Caco-2 (cell line): ENCODE measurements around the gene ANKRD44. TPM values are rescaled to one million over a fixed set of nuclear protein-coding genes. Genes with fewer than 3 reads are reported as not detected.

Source experiments
- BruUV-seq: library from RNA; stranded (reverse); fragments of 400-500 nt; replicated peaks from 2 replicates; lab custom pipeline; 2021; lab: Mats Ljungman, UMichigan
- CTCF ChIA-PET: fragments of 300-600 bp; sonication (Branson Sonifier 250); formaldehyde crosslinking; loops from one replicate; lab custom pipeline; 2022; ENCODE audit warnings: antibody characterized with exemption; lab: Charles Lee
- POLR2A ChIA-PET: fragments of 300-600 bp; sonication (Branson Sonifier 250); formaldehyde crosslinking; loops from one replicate; lab custom pipeline; 2022; ENCODE audit warnings: antibody characterized with exemption; lab: Charles Lee
- DNase-seq, 2 experiments: peaks; one replicate each; pipeline versions ENCODE4 v3.0.0 to v3.0.0-alpha.2; 2020 to 2022
- H3K27me3 ChIP-seq: replicated peaks from 2 replicates; pipeline ENCODE4 v1.6.0; 2011; ENCODE audit warnings: low read length; ENCODE audit not compliant: control insufficient read depth, insufficient read depth
- H3K36me3 ChIP-seq: 2 replicates; pipeline ENCODE4 v1.5.1; 2011; ENCODE audit warnings: low read length; ENCODE audit not compliant: control insufficient read depth, insufficient read depth
- H3K4me1 ChIP-seq: fragments of 250-450 bp; sonication (Bioruptor Pico); 2 replicates; pipeline ENCODE4 v1.5.1; 2020; ENCODE audit warnings: mild to moderate bottlenecking
- H3K4me3 ChIP-seq: 2 replicates; pipeline ENCODE4 v1.5.1; 2011; ENCODE audit warnings: low read depth, mild to moderate bottlenecking, control low read depth, low read length
- H3K9me3 ChIP-seq: fragments of 250-450 bp; sonication (Bioruptor Pico); 2 replicates; pipeline ENCODE4 v1.5.1; 2020; ENCODE audit warnings: mild to moderate bottlenecking, moderate library complexity
- H3K27ac Mint-ChIP-seq: one replicate; pipeline ENCODE4 v1.8.0; 2022; ENCODE audit warnings: mixed read lengths; ENCODE audit not compliant: unreplicated experiment
- H3K27me3 Mint-ChIP-seq: one replicate; pipeline ENCODE4 v1.8.0; 2022; ENCODE audit warnings: mixed read lengths; ENCODE audit not compliant: insufficient read depth, unreplicated experiment
- H3K36me3 Mint-ChIP-seq: one replicate; pipeline ENCODE4 v1.8.0; 2022; ENCODE audit warnings: mild to moderate bottlenecking, mixed read lengths; ENCODE audit not compliant: insufficient read depth, unreplicated experiment
- H3K4me1 Mint-ChIP-seq: one replicate; pipeline ENCODE4 v1.8.0; 2022; ENCODE audit warnings: low read depth, mixed read lengths; ENCODE audit not compliant: unreplicated experiment
- H3K4me3 Mint-ChIP-seq: one replicate; pipeline ENCODE4 v1.8.0; 2022; ENCODE audit warnings: mild to moderate bottlenecking, moderate library complexity, mixed read lengths; ENCODE audit not compliant: unreplicated experiment
- H3K9me3 Mint-ChIP-seq: one replicate; pipeline ENCODE4 v1.8.0; 2022; ENCODE audit warnings: mixed read lengths; ENCODE audit not compliant: unreplicated experiment
- CTCF ChIP-seq, 2 experiments: fragments of 200-600 bp in 1 of 2; IDR thresholded peaks; 1 replicate in 1 of 2; 2 replicates in 1 of 2; pipeline versions ENCODE4 v1.5.1 to v1.8.0; 2011 to 2022; ENCODE audit warnings: antibody characterized with exemption in 1 of 2, control low read depth in 1 of 2, inconsistent platforms in 1 of 2, low read depth in 1 of 2, low read length in 1 of 2, mild to moderate bottlenecking in 1 of 2, moderate library complexity in 1 of 2; ENCODE audit not compliant: insufficient read depth in 1 of 2, severe bottlenecking in 1 of 2, unreplicated experiment in 1 of 2
- intact Hi-C: fragments of 100-400 bp; cut with micrococcal nuclease; formaldehyde crosslinking; loops from one replicate; pipeline ENCODE4 v1.10.0; 2022; ENCODE audit not compliant: unreplicated experiment
- total RNA-seq: library from RNA; stranded (reverse); gene quantifications from 2 replicates; pipeline ENCODE4 v1.2.3, GENCODE V29; 2022

ANKRD44 gene
- total RNA-seq, 1 experiment from 2014 or later, result 1.0 TPM

GRCh38 chr2:197234671-197235191 lies 75.8 kb downstream of the ANKRD44 start:
- no peaks in the 10 kb centered on the region for H3K27me3 ChIP-seq
- H3K36me3 ChIP-seq, result no peaks in the 10 kb centered on the region
- BruUV-seq, result no TSS peak
- no peak overlapping the region for H3K27ac Mint-ChIP-seq
- peaks cover 14% of the 10 kb centered on the region for H3K27me3 Mint-ChIP-seq
- H3K4me1 Mint-ChIP-seq, result no peaks in the 10 kb centered on the region
- CTCF ChIA-PET, result no interaction called here
- no peaks in the 10 kb centered on the region for H3K36me3 Mint-ChIP-seq
- no peaks in the 10 kb centered on the region for H3K9me3 ChIP-seq
- H3K4me1 ChIP-seq, result no peaks in the 10 kb centered on the region
- POLR2A ChIA-PET, result no interaction called here
- no peak for TF ChIP-seq CTCF (IDR thresholded peaks at IDR 0.05; ENCODE audit: insufficient read depth in 1 of 2, low read depth in 1 of 2, low read length in 1 of 2, severe bottlenecking in 1 of 2, unreplicated experiment in 1 of 2)
- H3K4me3 ChIP-seq, result no peak overlapping the region
- no peak for DNase-seq
- H3K4me3 Mint-ChIP-seq, result no peak overlapping the region
- intact Hi-C loops, result no loop called here
- H3K9me3 Mint-ChIP-seq, result no peaks in the 10 kb centered on the region

- ChIA-PET POLR2A (no interaction called here), CTCF (no interaction called here)
- no peaks in the 10 kb centered on the region for H3K4me1 Mint-ChIP-seq
- DNase-seq, result no peak
- intact Hi-C loops, result no loop called here
- H3K27me3 Mint-ChIP-seq, result peaks cover 14% of the 10 kb centered on the region
- Histone ChIP-seq H3K9me3 (no peaks in the 10 kb centered on the region), H3K4me1 (no peaks in the 10 kb centered on the region), H3K27me3 (no peaks in the 10 kb centered on the region), H3K36me3 (no peaks in the 10 kb centered on the region), H3K4me3 (no peak overlapping the region)
- H3K4me3 Mint-ChIP-seq, result no peak overlapping the region
- no peak overlapping the region for H3K27ac Mint-ChIP-seq
- H3K36me3 Mint-ChIP-seq, result no peaks in the 10 kb centered on the region
- BruUV-seq, result no TSS peak
- no peaks in the 10 kb centered on the region for H3K9me3 Mint-ChIP-seq
- TF ChIP-seq CTCF (IDR thresholded peaks at IDR 0.05; ENCODE audit: insufficient read depth in 1 of 2, low read depth in 1 of 2, low read length in 1 of 2, severe bottlenecking in 1 of 2, unreplicated experiment in 1 of 2), result no peak
Observed at GRCh38 chr2:197233473-197233872, 77.1 kb downstream of the ANKRD44 start.

GRCh38 chr2:197232010-197232409 lies 78.6 kb downstream of the ANKRD44 start:
- Mint-ChIP-seq H3K27ac (no peak overlapping the region), H3K27me3 (peaks cover 11% of the 10 kb centered on the region), H3K4me1 (no peaks in the 10 kb centered on the region), H3K4me3 (no peak overlapping the region), H3K9me3 (no peaks in the 10 kb centered on the region), H3K36me3 (no peaks in the 10 kb centered on the region)
- BruUV-seq, result no TSS peak
- no peaks in the 10 kb centered on the region for H3K27me3 ChIP-seq
- POLR2A ChIA-PET, result no interaction called here
- H3K36me3 ChIP-seq, result no peaks in the 10 kb centered on the region
- TF ChIP-seq CTCF (IDR thresholded peaks at IDR 0.05; ENCODE audit: insufficient read depth in 1 of 2, low read depth in 1 of 2, low read length in 1 of 2, severe bottlenecking in 1 of 2, unreplicated experiment in 1 of 2), result no peak
- no peak for DNase-seq
- CTCF ChIA-PET, result no interaction called here
- H3K4me1 ChIP-seq, result no peaks in the 10 kb centered on the region
- H3K9me3 ChIP-seq, result no peaks in the 10 kb centered on the region
- no peak overlapping the region for H3K4me3 ChIP-seq
- intact Hi-C loops, result no loop called here
